ENCODE measurements around the gene RASGEF1C.

- TF ChIP-seq CTCF (IDR thresholded peaks at IDR 0.05) (no peak), POLR2A (IDR thresholded peaks at IDR 0.05) (no peak)
These were observed at the start of gene RASGEF1C for GRCh38 chr5:180209137-180209581.

Data from lower leg skin (tissue), 3 donors.